HL-60 (cell line): ENCODE data around the gene NRXN2.

Source experiments
- TF ChIP-seq, protein P1 (sequence below): IDR thresholded peaks from one replicate; pipeline ENCODE4 v1.5.1; 2011; ENCODE audit warnings: low read length, control low read depth, inconsistent platforms; ENCODE audit not compliant: insufficient read depth
- TF ChIP-seq, protein P2 (sequence below): IDR thresholded peaks from 2 replicates; pipeline ENCODE4 v1.6.1; 2012; ENCODE audit warnings: low read depth; ENCODE audit not compliant: insufficient replicate concordance

DNA sequence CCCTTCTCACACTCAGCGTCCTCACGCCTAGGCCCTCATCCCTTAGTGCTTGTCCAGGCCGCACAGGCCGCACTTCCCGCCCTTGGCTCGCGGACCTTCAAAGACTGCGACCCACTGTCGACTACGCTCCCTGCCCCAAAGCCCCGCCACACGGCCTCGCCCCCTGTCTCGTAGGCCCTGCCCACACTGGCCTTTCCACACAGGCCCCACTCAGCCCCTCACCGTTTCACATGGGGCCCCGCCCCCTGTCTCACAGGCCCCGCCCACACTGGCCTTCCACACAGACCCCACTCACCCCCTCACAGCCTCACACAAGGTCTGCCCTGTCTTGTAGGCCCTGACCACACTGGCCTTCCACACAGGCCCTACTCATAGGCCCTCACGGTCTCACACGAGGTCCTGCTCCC lies 11.0 kb downstream of the NRXN2 start:
- TF ChIP-seq, protein P1, sequence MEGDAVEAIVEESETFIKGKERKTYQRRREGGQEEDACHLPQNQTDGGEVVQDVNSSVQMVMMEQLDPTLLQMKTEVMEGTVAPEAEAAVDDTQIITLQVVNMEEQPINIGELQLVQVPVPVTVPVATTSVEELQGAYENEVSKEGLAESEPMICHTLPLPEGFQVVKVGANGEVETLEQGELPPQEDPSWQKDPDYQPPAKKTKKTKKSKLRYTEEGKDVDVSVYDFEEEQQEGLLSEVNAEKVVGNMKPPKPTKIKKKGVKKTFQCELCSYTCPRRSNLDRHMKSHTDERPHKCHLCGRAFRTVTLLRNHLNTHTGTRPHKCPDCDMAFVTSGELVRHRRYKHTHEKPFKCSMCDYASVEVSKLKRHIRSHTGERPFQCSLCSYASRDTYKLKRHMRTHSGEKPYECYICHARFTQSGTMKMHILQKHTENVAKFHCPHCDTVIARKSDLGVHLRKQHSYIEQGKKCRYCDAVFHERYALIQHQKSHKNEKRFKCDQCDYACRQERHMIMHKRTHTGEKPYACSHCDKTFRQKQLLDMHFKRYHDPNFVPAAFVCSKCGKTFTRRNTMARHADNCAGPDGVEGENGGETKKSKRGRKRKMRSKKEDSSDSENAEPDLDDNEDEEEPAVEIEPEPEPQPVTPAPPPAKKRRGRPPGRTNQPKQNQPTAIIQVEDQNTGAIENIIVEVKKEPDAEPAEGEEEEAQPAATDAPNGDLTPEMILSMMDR, result no peak
- TF ChIP-seq, protein P2, sequence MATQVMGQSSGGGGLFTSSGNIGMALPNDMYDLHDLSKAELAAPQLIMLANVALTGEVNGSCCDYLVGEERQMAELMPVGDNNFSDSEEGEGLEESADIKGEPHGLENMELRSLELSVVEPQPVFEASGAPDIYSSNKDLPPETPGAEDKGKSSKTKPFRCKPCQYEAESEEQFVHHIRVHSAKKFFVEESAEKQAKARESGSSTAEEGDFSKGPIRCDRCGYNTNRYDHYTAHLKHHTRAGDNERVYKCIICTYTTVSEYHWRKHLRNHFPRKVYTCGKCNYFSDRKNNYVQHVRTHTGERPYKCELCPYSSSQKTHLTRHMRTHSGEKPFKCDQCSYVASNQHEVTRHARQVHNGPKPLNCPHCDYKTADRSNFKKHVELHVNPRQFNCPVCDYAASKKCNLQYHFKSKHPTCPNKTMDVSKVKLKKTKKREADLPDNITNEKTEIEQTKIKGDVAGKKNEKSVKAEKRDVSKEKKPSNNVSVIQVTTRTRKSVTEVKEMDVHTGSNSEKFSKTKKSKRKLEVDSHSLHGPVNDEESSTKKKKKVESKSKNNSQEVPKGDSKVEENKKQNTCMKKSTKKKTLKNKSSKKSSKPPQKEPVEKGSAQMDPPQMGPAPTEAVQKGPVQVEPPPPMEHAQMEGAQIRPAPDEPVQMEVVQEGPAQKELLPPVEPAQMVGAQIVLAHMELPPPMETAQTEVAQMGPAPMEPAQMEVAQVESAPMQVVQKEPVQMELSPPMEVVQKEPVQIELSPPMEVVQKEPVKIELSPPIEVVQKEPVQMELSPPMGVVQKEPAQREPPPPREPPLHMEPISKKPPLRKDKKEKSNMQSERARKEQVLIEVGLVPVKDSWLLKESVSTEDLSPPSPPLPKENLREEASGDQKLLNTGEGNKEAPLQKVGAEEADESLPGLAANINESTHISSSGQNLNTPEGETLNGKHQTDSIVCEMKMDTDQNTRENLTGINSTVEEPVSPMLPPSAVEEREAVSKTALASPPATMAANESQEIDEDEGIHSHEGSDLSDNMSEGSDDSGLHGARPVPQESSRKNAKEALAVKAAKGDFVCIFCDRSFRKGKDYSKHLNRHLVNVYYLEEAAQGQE, result no peak
